Caco-2 (cell line): ENCODE data around the gene HOXC13. TPM values are rescaled to one million over a fixed set of nuclear protein-coding genes. Genes with fewer than 3 reads are reported as not detected.

Experiments used
- BruUV-seq: library from RNA; stranded (reverse); fragments of 400-500 nt; replicated peaks from 2 replicates; lab custom pipeline; 2021; lab: Mats Ljungman, UMichigan
- CTCF ChIA-PET: fragments of 300-600 bp; sonication (Branson Sonifier 250); formaldehyde crosslinking; loops from one replicate; lab custom pipeline; 2022; ENCODE audit warnings: antibody characterized with exemption; lab: Charles Lee
- POLR2A ChIA-PET: fragments of 300-600 bp; sonication (Branson Sonifier 250); formaldehyde crosslinking; loops from one replicate; lab custom pipeline; 2022; ENCODE audit warnings: antibody characterized with exemption; lab: Charles Lee
- DNase-seq, 2 experiments: peaks; one replicate each; pipeline versions ENCODE4 v3.0.0 to v3.0.0-alpha.2; 2020 to 2022
- H3K27me3 ChIP-seq: replicated peaks from 2 replicates; pipeline ENCODE4 v1.6.0; 2011; ENCODE audit warnings: low read length; ENCODE audit not compliant: control insufficient read depth, insufficient read depth
- H3K36me3 ChIP-seq: 2 replicates; pipeline ENCODE4 v1.5.1; 2011; ENCODE audit warnings: low read length; ENCODE audit not compliant: control insufficient read depth, insufficient read depth
- H3K4me1 ChIP-seq: fragments of 250-450 bp; sonication (Bioruptor Pico); 2 replicates; pipeline ENCODE4 v1.5.1; 2020; ENCODE audit warnings: mild to moderate bottlenecking
- H3K4me3 ChIP-seq: 2 replicates; pipeline ENCODE4 v1.5.1; 2011; ENCODE audit warnings: low read depth, mild to moderate bottlenecking, control low read depth, low read length
- H3K9me3 ChIP-seq: fragments of 250-450 bp; sonication (Bioruptor Pico); 2 replicates; pipeline ENCODE4 v1.5.1; 2020; ENCODE audit warnings: mild to moderate bottlenecking, moderate library complexity
- H3K27ac Mint-ChIP-seq: one replicate; pipeline ENCODE4 v1.8.0; 2022; ENCODE audit warnings: mixed read lengths; ENCODE audit not compliant: unreplicated experiment
- H3K27me3 Mint-ChIP-seq: one replicate; pipeline ENCODE4 v1.8.0; 2022; ENCODE audit warnings: mixed read lengths; ENCODE audit not compliant: insufficient read depth, unreplicated experiment
- H3K36me3 Mint-ChIP-seq: one replicate; pipeline ENCODE4 v1.8.0; 2022; ENCODE audit warnings: mild to moderate bottlenecking, mixed read lengths; ENCODE audit not compliant: insufficient read depth, unreplicated experiment
- H3K4me1 Mint-ChIP-seq: one replicate; pipeline ENCODE4 v1.8.0; 2022; ENCODE audit warnings: low read depth, mixed read lengths; ENCODE audit not compliant: unreplicated experiment
- H3K4me3 Mint-ChIP-seq: one replicate; pipeline ENCODE4 v1.8.0; 2022; ENCODE audit warnings: mild to moderate bottlenecking, moderate library complexity, mixed read lengths; ENCODE audit not compliant: unreplicated experiment
- H3K9me3 Mint-ChIP-seq: one replicate; pipeline ENCODE4 v1.8.0; 2022; ENCODE audit warnings: mixed read lengths; ENCODE audit not compliant: unreplicated experiment
- intact Hi-C: fragments of 100-400 bp; cut with micrococcal nuclease; formaldehyde crosslinking; loops from one replicate; pipeline ENCODE4 v1.10.0; 2022; ENCODE audit not compliant: unreplicated experiment
- total RNA-seq: library from RNA; stranded (reverse); gene quantifications from 2 replicates; pipeline ENCODE4 v1.2.3, GENCODE V29; 2022
- TF ChIP-seq, protein P1 (sequence below), 2 experiments: fragments of 200-600 bp in 1 of 2; IDR thresholded peaks; 1 replicate in 1 of 2; 2 replicates in 1 of 2; pipeline versions ENCODE4 v1.5.1 to v1.8.0; 2011 to 2022; ENCODE audit warnings: antibody characterized with exemption in 1 of 2, control low read depth in 1 of 2, inconsistent platforms in 1 of 2, low read depth in 1 of 2, low read length in 1 of 2, mild to moderate bottlenecking in 1 of 2, moderate library complexity in 1 of 2; ENCODE audit not compliant: insufficient read depth in 1 of 2, severe bottlenecking in 1 of 2, unreplicated experiment in 1 of 2

The HOXC13 gene
- total RNA-seq, 1 experiment from 2014 or later, result 6.4 TPM

DNA sequence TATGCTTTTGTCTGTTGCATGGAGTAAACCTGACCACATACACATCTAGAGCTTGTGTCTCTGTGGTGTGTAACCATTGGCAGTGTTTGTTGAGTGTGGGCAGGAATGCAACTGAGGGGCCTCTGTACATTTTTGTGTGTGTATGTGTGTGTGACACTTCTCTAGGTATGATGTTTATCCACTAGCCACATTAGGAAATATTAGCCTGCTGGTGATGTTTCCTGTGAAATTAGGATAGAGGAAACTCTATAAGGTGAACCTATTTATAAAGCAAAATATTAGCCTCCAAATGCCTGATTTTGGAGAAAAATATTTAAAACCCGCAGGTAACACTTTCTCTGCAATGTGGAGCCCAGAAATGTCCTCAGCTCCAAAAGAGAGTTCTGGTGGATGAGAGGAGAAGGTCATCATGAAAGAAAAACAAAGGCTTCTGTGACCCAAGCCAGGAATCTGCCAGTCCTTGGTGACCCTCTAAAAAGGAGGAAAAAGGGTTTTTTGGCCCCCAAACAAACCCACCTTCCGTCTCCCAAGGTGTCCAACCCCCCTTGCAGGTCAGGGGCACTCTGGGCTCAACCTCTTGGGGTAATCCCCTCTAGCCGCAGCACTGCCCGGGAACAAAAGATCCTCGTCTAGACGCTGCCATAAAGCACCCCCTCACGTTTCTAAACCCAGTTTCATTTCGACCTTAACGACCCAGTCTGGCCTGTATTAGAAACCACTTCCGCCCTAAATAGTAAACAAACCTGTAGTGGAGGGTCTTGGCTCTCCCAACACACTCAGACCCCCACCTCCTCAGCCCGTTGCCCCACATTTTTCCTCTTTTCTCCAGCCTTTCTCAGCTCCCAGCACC, 39.2 kb downstream of the HOXC13 start:
- intact Hi-C loops, result loop anchor here (2.0 to 5.0 kb wide), 3 partner anchors 23 to 39 kb away; partner anchors contain the start of genes HOXC12 and HOXC13
- Mint-ChIP-seq H3K4me1 (peaks cover 23% of the 10 kb centered on the region), H3K4me3 (peak overlapping the region; percentile 68), H3K27me3 (no peaks in the 10 kb centered on the region), H3K27ac (peak overlapping the region; percentile 90), H3K9me3 (no peaks in the 10 kb centered on the region), H3K36me3 (no peaks in the 10 kb centered on the region)
- Histone ChIP-seq H3K27me3 (no peaks in the 10 kb centered on the region), H3K4me1 (peaks cover 30% of the 10 kb centered on the region), H3K36me3 (no peaks in the 10 kb centered on the region; the same call in 1 of the 2 replicates), H3K4me3 (peak overlapping the region; percentile 43), H3K9me3 (no peaks in the 10 kb centered on the region)
- TF ChIP-seq, protein P1, sequence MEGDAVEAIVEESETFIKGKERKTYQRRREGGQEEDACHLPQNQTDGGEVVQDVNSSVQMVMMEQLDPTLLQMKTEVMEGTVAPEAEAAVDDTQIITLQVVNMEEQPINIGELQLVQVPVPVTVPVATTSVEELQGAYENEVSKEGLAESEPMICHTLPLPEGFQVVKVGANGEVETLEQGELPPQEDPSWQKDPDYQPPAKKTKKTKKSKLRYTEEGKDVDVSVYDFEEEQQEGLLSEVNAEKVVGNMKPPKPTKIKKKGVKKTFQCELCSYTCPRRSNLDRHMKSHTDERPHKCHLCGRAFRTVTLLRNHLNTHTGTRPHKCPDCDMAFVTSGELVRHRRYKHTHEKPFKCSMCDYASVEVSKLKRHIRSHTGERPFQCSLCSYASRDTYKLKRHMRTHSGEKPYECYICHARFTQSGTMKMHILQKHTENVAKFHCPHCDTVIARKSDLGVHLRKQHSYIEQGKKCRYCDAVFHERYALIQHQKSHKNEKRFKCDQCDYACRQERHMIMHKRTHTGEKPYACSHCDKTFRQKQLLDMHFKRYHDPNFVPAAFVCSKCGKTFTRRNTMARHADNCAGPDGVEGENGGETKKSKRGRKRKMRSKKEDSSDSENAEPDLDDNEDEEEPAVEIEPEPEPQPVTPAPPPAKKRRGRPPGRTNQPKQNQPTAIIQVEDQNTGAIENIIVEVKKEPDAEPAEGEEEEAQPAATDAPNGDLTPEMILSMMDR (IDR thresholded peaks at IDR 0.05; ENCODE audit: insufficient read depth in 1 of 2, low read depth in 1 of 2, low read length in 1 of 2, severe bottlenecking in 1 of 2, unreplicated experiment in 1 of 2), result no peak
- peak in 1 of 2 experiments; percentile 53 for DNase-seq
- CTCF ChIA-PET, result interaction anchor here (0.6 to 1.7 kb wide), 5 partner anchors 10 to 347 kb away, joined by 3 to 8 read pairs (median 5); partner anchors contain the start of genes COPZ1 and HOXC8
- BruUV-seq, result TSS peak; percentile 70
- POLR2A ChIA-PET, result interaction anchor here (0.5 to 2.2 kb wide), 2 partner anchors 38 to 1022 kb away, joined by 6 to 15 read pairs; no protein-coding TSS in a partner anchor

DNA sequence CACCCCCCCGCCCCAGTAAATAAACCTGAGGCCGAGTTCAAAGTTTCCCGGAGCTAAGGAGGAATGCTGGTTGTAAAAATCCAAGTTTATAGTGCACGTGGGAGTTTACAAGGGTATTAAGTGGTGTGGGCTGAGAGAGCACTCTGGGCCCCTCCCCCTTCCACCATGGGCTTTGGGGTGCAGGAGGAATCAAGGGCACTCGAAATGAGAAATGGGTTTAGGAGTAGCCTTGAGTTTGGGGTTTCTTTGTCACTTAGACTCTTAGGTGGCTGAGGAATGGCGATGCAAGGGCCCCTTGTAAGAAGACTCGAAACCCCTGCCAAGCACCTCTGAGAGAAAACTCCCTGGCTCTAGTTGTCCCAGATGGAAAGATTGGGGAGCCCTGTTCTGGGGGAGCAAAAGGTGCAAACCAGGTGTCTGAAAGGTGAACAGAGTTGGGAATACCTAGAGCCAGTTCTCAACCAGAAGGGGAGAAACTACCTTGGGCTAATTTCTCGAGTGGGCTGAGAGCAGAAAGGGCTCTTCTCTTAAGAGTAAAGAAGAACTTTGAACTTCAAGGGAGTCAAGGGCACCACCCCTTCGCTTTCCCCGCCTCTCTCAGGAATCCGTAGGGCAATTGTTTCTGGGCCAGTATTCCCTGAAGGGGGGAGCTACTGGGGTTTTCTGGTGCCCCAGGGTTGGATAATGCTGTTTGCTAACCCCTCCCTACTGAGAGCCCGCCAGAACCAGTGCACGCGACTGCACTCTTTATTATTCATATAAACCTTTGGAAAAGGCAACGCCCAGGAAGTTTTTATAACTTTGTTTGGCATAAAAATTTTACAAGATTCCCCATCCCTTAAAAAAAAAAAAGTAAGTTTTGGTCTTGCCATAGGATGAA, 40.1 kb downstream of the HOXC13 start:
- no TSS peak for BruUV-seq
- CTCF ChIA-PET, result interaction anchor here (0.5 to 1.7 kb wide), 10 partner anchors 9 to 346 kb away, joined by 3 to 8 read pairs (median 4); partner anchors contain the start of genes COPZ1, HOXC13 and HOXC8
- Mint-ChIP-seq H3K36me3 (no peaks in the 10 kb centered on the region), H3K4me3 (peak overlapping the region; percentile 68), H3K9me3 (no peaks in the 10 kb centered on the region), H3K27ac (peak overlapping the region; percentile 90), H3K27me3 (no peaks in the 10 kb centered on the region), H3K4me1 (peaks cover 23% of the 10 kb centered on the region)
- Histone ChIP-seq H3K4me1 (peaks cover 35% of the 10 kb centered on the region), H3K4me3 (peak overlapping the region; percentile 43), H3K9me3 (no peaks in the 10 kb centered on the region), H3K36me3 (no peaks in the 10 kb centered on the region; the same call in 1 of the 2 replicates), H3K27me3 (no peaks in the 10 kb centered on the region)
- TF ChIP-seq, protein P1 (IDR thresholded peaks at IDR 0.05; ENCODE audit: insufficient read depth in 1 of 2, low read depth in 1 of 2, low read length in 1 of 2, severe bottlenecking in 1 of 2, unreplicated experiment in 1 of 2), result no peak
- intact Hi-C loops, result loop anchor here (2.0 to 5.0 kb wide), 3 partner anchors 24 to 40 kb away; partner anchors contain the start of genes HOXC12 and HOXC13
- POLR2A ChIA-PET, result interaction anchor here (0.5 to 2.2 kb wide), 6 partner anchors 25 to 1023 kb away, joined by 4 to 15 read pairs (median 6); partner anchors contain the start of gene HOXC12
- peak; percentile 85 to 89 for DNase-seq
